Measurements from ENCODE around the gene SPINDOC. TPM values are rescaled to one million over a fixed set of nuclear protein-coding genes. Genes with fewer than 3 reads are reported as not detected.

Gene SPINDOC
- total RNA-seq, 3 donors from 2014 or later = 5.8 to 22.3 (median 7.0) TPM

DNA sequence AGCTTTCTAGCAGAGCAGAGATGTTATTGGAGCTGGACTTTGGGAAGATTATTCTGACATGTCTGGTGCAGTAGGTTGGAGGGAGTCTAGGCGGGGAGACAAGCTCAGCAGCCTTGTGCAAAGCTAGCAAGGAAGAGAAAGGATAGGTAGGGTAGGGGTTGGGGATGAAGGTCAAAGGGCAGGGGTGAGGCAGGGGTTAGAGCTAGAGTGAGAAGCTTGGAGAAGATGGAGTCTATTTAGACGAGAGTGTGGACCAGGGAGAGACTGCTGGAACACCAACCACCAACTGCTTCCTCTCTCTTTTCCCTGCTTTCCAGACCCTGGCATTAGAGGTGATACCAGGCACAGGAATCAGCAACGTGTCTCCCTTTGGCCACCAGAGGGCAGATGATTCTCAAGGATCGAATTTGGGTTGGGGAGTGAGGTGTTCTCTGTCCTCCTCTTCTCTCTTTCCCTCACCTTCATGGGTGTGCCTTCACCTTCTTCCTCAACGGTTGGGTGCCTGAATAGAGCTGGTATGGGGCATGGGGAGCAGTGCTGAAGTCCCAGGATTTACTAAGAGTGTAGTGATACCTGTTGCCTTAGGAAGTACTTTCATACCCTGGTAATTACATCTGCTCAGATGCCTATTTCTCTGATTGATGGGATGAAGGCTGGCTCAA is 23.9 kb downstream of the SPINDOC start:
- H3K36me3 ChIP-seq (ENCODE audit: low read depth) = no peaks in the 10 kb centered on the region
- H3K4me3 ChIP-seq = no peak overlapping the region
- intact Hi-C loops (cut with DNase I, micrococcal nuclease) = loop anchor here (2.0 to 10.0 kb wide), 3 partner anchors 108 to 318 kb away; no protein-coding TSS in a partner anchor
- H3K4me1 ChIP-seq (ENCODE audit: low read depth) = peaks cover 30% of the 10 kb centered on the region
- peak in 2 of 3 donors; percentile 77 to 92 for DNase-seq
- TF ChIP-seq, protein P1, sequence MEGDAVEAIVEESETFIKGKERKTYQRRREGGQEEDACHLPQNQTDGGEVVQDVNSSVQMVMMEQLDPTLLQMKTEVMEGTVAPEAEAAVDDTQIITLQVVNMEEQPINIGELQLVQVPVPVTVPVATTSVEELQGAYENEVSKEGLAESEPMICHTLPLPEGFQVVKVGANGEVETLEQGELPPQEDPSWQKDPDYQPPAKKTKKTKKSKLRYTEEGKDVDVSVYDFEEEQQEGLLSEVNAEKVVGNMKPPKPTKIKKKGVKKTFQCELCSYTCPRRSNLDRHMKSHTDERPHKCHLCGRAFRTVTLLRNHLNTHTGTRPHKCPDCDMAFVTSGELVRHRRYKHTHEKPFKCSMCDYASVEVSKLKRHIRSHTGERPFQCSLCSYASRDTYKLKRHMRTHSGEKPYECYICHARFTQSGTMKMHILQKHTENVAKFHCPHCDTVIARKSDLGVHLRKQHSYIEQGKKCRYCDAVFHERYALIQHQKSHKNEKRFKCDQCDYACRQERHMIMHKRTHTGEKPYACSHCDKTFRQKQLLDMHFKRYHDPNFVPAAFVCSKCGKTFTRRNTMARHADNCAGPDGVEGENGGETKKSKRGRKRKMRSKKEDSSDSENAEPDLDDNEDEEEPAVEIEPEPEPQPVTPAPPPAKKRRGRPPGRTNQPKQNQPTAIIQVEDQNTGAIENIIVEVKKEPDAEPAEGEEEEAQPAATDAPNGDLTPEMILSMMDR (IDR thresholded peaks at IDR 0.05) = peak; percentile 70
- H3K9me3 ChIP-seq = no peaks in the 10 kb centered on the region
- peak; percentile 35 for ATAC-seq

DNA sequence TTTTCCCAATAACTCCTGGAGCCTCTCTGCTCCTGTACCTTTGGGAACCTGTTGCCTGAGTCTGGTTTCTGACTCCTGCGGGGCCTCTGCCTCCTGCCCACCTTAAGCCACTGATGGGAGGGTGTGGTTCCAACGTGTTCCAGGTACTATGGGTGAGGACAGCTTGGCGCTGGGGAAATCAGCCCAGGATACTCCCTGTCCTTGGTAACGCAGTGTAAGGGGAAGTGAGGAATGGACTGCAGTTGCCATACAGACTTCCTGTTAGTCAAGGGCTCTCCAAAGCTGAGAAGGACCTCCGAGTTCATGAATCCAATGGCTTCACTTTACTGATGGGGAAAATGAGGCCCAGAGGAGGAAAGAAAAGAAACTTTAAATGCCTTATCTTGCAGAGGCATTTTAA is 24.5 kb downstream of the SPINDOC start:
- Histone ChIP-seq H3K4me3 (no peak overlapping the region), H3K4me1 (ENCODE audit: low read depth) (peaks cover 36% of the 10 kb centered on the region), H3K36me3 (ENCODE audit: low read depth) (no peaks in the 10 kb centered on the region), H3K9me3 (no peaks in the 10 kb centered on the region)
- peak; percentile 39 to 63 (median 57) for DNase-seq
- TF ChIP-seq, protein P1 (IDR thresholded peaks at IDR 0.05) = no peak
- peak; percentile 14 for ATAC-seq
- intact Hi-C loops (cut with DNase I, micrococcal nuclease) = loop anchor here (2.0 to 10.0 kb wide), 3 partner anchors 107 to 317 kb away; no protein-coding TSS in a partner anchor

DNA sequence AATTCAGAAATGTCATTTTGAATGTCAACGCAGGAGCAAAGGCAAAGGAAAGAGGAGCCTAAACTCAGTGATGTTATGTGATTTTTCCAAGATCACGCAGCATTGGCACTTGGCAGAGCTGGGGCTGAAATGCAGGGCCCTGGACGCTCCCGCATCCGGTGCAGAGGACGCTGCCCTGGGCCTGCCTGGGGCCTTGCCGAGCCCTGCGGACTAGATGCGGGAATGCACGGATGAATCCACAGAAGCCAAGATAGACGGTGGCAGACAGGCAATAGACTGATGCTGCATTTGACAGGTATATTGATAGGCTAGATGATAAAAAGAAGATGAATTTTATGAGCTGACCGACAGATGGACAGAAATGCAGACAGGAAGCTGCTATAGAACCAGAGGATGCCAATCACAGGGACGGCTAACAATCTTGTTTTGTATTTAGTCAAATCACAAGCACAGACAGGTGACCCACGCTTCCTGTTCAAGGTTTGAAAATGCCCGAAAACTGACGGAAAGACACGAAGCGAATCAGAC is 25.0 kb downstream of the SPINDOC start:
- intact Hi-C loops (cut with DNase I, micrococcal nuclease) = loop anchor here in 1 of 2 donors (5.0 to 10.0 kb wide), 2 partner anchors 109 to 317 kb away; no protein-coding TSS in a partner anchor
- Histone ChIP-seq H3K9me3 (no peaks in the 10 kb centered on the region), H3K36me3 (ENCODE audit: low read depth) (no peaks in the 10 kb centered on the region), H3K4me1 (ENCODE audit: low read depth) (peaks cover 41% of the 10 kb centered on the region), H3K4me3 (peak overlapping the region; percentile 81)
- ATAC-seq (peak; percentile 0), DNase-seq (peak in 2 of 3 donors; percentile 66 to 75)
- TF ChIP-seq, protein P1 (IDR thresholded peaks at IDR 0.05) = no peak

DNA sequence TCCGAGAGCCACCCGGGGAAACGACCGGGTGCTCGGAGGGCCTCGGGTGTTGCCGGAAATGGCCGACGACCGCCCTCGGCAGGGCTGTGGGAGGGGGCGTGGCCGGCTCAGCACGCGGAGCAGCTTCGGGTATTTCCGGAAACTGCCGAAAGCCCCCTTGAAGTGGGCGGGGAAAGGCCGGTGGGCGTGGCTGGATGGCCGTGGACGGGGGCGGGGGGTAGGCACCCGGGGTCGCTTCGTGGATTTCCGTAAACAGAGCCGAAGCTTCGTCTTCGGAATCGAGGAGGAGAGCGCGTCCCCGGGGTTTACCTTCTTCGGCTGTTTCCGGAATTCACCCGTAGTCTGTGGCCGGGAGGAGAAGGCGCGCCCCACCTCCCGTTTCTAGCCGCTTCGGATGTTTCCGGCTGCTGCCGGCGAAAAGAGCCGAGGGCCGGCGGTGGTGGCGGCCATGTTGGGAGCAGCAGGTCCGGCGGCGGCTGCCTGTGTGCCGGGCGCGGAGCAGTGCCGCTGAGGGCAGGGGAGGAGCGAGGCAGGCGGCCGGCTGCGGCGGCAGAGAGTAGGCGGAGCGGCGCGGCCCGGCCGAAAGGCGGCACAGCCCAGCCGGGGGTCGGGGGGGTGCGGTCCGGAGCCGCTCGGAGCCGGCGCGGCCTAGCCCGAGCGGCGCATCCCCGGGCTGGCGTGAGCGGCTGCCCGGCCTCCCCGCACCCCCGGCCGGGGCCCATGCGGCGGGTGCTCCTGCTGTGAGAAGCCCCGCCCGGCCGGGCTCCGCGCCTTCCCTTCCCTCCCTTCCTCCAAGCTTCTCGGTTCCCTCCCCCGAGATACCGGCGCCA is 25.6 kb downstream of the SPINDOC start, which contains the start of gene MARK2:
Gene MARK2 (plus strand): TSS at position 433 of the 830 bp plus-strand sequence. CDS start 397 bp downstream, at position 830.
- intact Hi-C loops (cut with DNase I, micrococcal nuclease) = loop anchor here in 1 of 2 donors (5.0 to 10.0 kb wide), 2 partner anchors 108 to 316 kb away; no protein-coding TSS in a partner anchor
- no peaks in the 10 kb centered on the region for H3K36me3 ChIP-seq (ENCODE audit: low read depth)
- TF ChIP-seq, protein P1 (IDR thresholded peaks at IDR 0.05) = no peak

More for the DNA sequence above, 25.6 kb downstream of the SPINDOC start, which contains the start of gene MARK2:
- Histone ChIP-seq H3K9me3 (no peaks in the 10 kb centered on the region), H3K4me1 (ENCODE audit: low read depth) (peaks cover 42% of the 10 kb centered on the region), H3K4me3 (peak within 1 kb of the TSS; percentile 81)
- ATAC-seq (peak; percentile 88), DNase-seq (peak; percentile 98 to 100 (median 100))

Measured in mucosa of descending colon (tissue), 3 donors.